Lower leg skin (tissue), 3 donors: ENCODE data around the gene HS3ST4.

Experiments used
- CTCF ChIP-seq, 3 donors: fragments of 450-650 bp; IDR thresholded peaks; one replicate each; pipeline ENCODE4 v1.5.1; 2016; ENCODE audit warnings: antibody characterized with exemption in 3 of 3, mild to moderate bottlenecking in 3 of 3, moderate library complexity in 2 of 3
- POLR2A ChIP-seq, 2 donors: fragments of 450-650 bp; IDR thresholded peaks; one replicate each; pipeline ENCODE4 v1.6.1; 2016 to 2017; ENCODE audit warnings: antibody characterized with exemption in 2 of 2, mild to moderate bottlenecking in 1 of 2, moderate library complexity in 1 of 2

GRCh38 chr16:26031286-26031685 is 339.5 kb downstream of the HS3ST4 start:
- TF ChIP-seq CTCF (IDR thresholded peaks at IDR 0.05) (no peak), POLR2A (IDR thresholded peaks at IDR 0.05) (no peak)
